ENCODE measurements around the gene GALNT8. TPM values are rescaled to one million over a fixed set of nuclear protein-coding genes. Genes with fewer than 3 reads are reported as not detected.

GALNT8 gene
- total RNA-seq, 1 experiment from 2014 or later = not detected

DNA sequence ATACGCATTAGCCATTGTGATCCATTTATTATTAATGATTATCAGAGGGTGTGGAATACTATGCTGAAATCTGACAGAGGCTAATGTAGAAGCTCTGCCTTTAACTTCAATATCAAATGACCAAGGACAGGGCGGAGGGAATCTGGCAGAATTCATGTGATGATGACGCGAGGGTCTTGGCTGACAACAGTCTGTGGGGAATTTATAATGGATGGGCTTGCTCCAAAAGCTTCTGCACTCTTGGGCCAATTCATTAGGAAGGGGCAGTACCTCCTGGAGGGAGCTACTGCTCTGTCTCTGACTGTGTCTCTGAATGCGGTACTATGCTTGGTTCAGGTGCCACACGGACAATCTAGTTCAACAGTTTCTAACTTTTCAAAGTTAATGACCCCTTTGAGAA lies 46.2 kb downstream of the GALNT8 start:
- ChIA-PET CTCF (interaction anchor here (1.0 kb wide), 1 partner anchor 8 kb away, joined by 3 read pairs; no protein-coding TSS in a partner anchor), POLR2A (ENCODE audit: low non-redundant PET) (no interaction called here)
- Histone ChIP-seq H3K36me3 (ENCODE audit: insufficient read depth, low read length, poor library complexity, severe bottlenecking) (no peaks in the 10 kb centered on the region), H3K4me1 (ENCODE audit: insufficient read depth, low read length, poor library complexity, severe bottlenecking) (no peaks in the 10 kb centered on the region), H3K9me3 (ENCODE audit: low read depth, low read length, poor library complexity, severe bottlenecking) (no peaks in the 10 kb centered on the region), H3K4me3 (ENCODE audit: low read depth, low read length, poor library complexity, severe bottlenecking) (no peak overlapping the region), H3K27ac (ENCODE audit: low read depth, low read length, poor library complexity, severe bottlenecking) (no peak overlapping the region), H3K27me3 (replicated peaks; ENCODE audit: insufficient read depth, low read depth, low read length, poor library complexity) (peaks cover 28% of the 10 kb centered on the region)
- BruUV-seq (replicated peaks) = no TSS peak
- DNase-seq (ENCODE audit: low spot score) = no peak
- no peak for TF ChIP-seq EZH2 (IDR thresholded peaks at IDR 0.05; ENCODE audit: borderline replicate concordance, low read depth, low read length, poor library complexity, severe bottlenecking)
- TF ChIP-seq, protein P1, sequence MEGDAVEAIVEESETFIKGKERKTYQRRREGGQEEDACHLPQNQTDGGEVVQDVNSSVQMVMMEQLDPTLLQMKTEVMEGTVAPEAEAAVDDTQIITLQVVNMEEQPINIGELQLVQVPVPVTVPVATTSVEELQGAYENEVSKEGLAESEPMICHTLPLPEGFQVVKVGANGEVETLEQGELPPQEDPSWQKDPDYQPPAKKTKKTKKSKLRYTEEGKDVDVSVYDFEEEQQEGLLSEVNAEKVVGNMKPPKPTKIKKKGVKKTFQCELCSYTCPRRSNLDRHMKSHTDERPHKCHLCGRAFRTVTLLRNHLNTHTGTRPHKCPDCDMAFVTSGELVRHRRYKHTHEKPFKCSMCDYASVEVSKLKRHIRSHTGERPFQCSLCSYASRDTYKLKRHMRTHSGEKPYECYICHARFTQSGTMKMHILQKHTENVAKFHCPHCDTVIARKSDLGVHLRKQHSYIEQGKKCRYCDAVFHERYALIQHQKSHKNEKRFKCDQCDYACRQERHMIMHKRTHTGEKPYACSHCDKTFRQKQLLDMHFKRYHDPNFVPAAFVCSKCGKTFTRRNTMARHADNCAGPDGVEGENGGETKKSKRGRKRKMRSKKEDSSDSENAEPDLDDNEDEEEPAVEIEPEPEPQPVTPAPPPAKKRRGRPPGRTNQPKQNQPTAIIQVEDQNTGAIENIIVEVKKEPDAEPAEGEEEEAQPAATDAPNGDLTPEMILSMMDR (conservative IDR thresholded peaks at IDR 0.05; ENCODE audit: low read depth, low read length) = no peak
- intact Hi-C loops (cut with micrococcal nuclease; ENCODE audit: unreplicated experiment) = no loop called here

DNA sequence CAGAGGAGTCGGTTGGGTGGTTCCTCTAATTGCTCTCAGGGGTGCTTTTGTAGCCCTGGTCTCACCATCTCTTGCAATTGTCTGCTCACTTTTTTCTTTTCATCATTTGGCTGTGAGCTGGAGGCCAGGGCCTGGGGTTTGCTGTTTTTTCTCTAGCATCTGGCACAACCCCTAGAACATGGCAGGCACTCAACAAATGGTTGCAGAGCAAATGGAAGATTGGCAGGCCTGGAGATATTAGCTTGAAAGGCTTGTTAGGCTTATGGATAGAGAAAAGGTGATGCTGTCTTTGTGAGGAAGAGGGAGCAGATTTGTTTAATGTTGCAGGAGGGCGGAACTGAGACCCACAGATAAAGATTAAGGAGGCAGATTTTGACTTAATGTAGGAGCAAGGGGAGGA lies 47.0 kb downstream of the GALNT8 start:
- TF ChIP-seq, protein P1 (conservative IDR thresholded peaks at IDR 0.05; ENCODE audit: low read depth, low read length) = no peak
- TF ChIP-seq EZH2 (IDR thresholded peaks at IDR 0.05; ENCODE audit: borderline replicate concordance, low read depth, low read length, poor library complexity, severe bottlenecking) = no peak
- Histone ChIP-seq H3K4me3 (ENCODE audit: low read depth, low read length, poor library complexity, severe bottlenecking) (no peak overlapping the region), H3K27ac (ENCODE audit: low read depth, low read length, poor library complexity, severe bottlenecking) (no peak overlapping the region), H3K9me3 (ENCODE audit: low read depth, low read length, poor library complexity, severe bottlenecking) (no peaks in the 10 kb centered on the region), H3K4me1 (ENCODE audit: insufficient read depth, low read length, poor library complexity, severe bottlenecking) (no peaks in the 10 kb centered on the region), H3K36me3 (ENCODE audit: insufficient read depth, low read length, poor library complexity, severe bottlenecking) (no peaks in the 10 kb centered on the region), H3K27me3 (replicated peaks; ENCODE audit: insufficient read depth, low read depth, low read length, poor library complexity) (peaks cover 36% of the 10 kb centered on the region)
- BruUV-seq (replicated peaks) = no TSS peak
- no peak for DNase-seq (ENCODE audit: low spot score)
- POLR2A ChIA-PET (ENCODE audit: low non-redundant PET) = no interaction called here
- intact Hi-C loops (cut with micrococcal nuclease; ENCODE audit: unreplicated experiment) = no loop called here
- CTCF ChIA-PET = interaction anchor here (1.0 kb wide), 1 partner anchor 9 kb away, joined by 3 read pairs; no protein-coding TSS in a partner anchor

DNA sequence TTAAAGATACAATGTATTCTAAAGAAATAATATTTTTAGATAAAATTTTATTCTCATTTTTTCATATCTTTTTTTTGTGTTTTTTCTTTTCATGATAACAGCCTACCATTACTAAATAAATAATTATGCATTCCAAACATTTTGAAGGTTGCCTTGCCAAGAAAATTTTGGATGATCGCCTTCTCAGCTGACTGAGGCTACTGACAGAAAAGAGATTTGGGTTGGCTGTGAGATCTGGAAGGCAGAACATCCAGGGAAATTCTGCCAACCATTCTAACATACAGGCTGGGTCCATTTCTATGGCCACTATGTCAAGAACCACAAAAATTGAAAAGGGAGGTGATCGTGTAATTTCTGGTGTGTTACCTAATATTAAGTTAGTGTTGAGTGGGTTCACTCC lies 48.1 kb downstream of the GALNT8 start:
- ChIA-PET POLR2A (ENCODE audit: low non-redundant PET) (interaction anchor here (0.7 kb wide), 1 partner anchor 32 kb away, joined by 3 read pairs; no protein-coding TSS in a partner anchor), CTCF (no interaction called here)
- intact Hi-C loops (cut with micrococcal nuclease; ENCODE audit: unreplicated experiment) = no loop called here
- no TSS peak for BruUV-seq (replicated peaks)
- Histone ChIP-seq H3K36me3 (ENCODE audit: insufficient read depth, low read length, poor library complexity, severe bottlenecking) (no peaks in the 10 kb centered on the region), H3K27me3 (replicated peaks; ENCODE audit: insufficient read depth, low read depth, low read length, poor library complexity) (peaks cover 46% of the 10 kb centered on the region), H3K27ac (ENCODE audit: low read depth, low read length, poor library complexity, severe bottlenecking) (no peak overlapping the region), H3K4me3 (ENCODE audit: low read depth, low read length, poor library complexity, severe bottlenecking) (no peak overlapping the region), H3K9me3 (ENCODE audit: low read depth, low read length, poor library complexity, severe bottlenecking) (no peaks in the 10 kb centered on the region), H3K4me1 (ENCODE audit: insufficient read depth, low read length, poor library complexity, severe bottlenecking) (no peaks in the 10 kb centered on the region)
- TF ChIP-seq, protein P1 (conservative IDR thresholded peaks at IDR 0.05; ENCODE audit: low read depth, low read length) = no peak
- no peak for TF ChIP-seq EZH2 (IDR thresholded peaks at IDR 0.05; ENCODE audit: borderline replicate concordance, low read depth, low read length, poor library complexity, severe bottlenecking)
- DNase-seq (ENCODE audit: low spot score) = no peak

Measured in A673 (cell line).